GM23248 (cell line): ENCODE data around the gene GALNT2.

Experiments used
- EZH2 ChIP-seq: fragments of 200-600 bp; sonication (generic); IDR thresholded peaks from 2 replicates; pipeline ENCODE4 v1.6.1; 2018; ENCODE audit warnings: antibody characterized with exemption, mild to moderate bottlenecking; ENCODE audit not compliant: insufficient read depth, poor library complexity, severe bottlenecking
- EZH2phosphoT487 ChIP-seq: fragments of 200-600 bp; sonication (generic); IDR thresholded peaks from 2 replicates; pipeline ENCODE4 v1.6.1; 2018; ENCODE audit warnings: antibody characterized with exemption, moderate library complexity, mild to moderate bottlenecking, low read depth; ENCODE audit not compliant: insufficient read depth

- TF ChIP-seq EZH2 (no peak), EZH2phosphoT487 (no peak)
Measured at GRCh38 chr1:230186874-230187273, 119.8 kb downstream of the GALNT2 start.
